Peyer's patch (tissue), 4 donors: ENCODE data around the gene SLC7A4. TPM values are rescaled to one million over a fixed set of nuclear protein-coding genes. Genes with fewer than 3 reads are reported as not detected.
"Not testable (repeated sequence)": the region's sequence is repeated elsewhere in the genome, so short reads cannot be mapped to it uniquely, and the experiment has no call there.

Source experiments
- DNase-seq, 3 donors: peaks; one replicate each; pipeline ENCODE4 v3.0.0-alpha.2; 2017 to 2019
- H3K27ac ChIP-seq, 4 donors: fragments of 200-600 bp; sonication (generic); one replicate each; pipeline ENCODE4 v1.5.1; 2016 to 2019
- H3K27me3 ChIP-seq, 2 donors: fragments of 200-600 bp; sonication (generic); one replicate each; pipeline ENCODE4 v1.5.1; 2019
- H3K36me3 ChIP-seq, 3 donors: fragments of 200-600 bp; sonication (generic); one replicate each; pipeline ENCODE4 v1.5.1; 2016 to 2019
- H3K4me1 ChIP-seq, 4 donors: fragments of 200-600 bp; sonication (generic); one replicate each; pipeline ENCODE4 v1.5.1; 2016 to 2019
- H3K4me3 ChIP-seq, 4 donors: fragments of 200-600 bp; sonication (generic); 1 replicate in 3 of 4; 2 replicates in 1 of 4; pipeline ENCODE4 v1.5.1; 2016 to 2019; ENCODE audit warnings: mild to moderate bottlenecking in 1 of 4
- H3K9me3 ChIP-seq, 4 donors: fragments of 200-600 bp; sonication (generic); one replicate each; pipeline ENCODE4 v1.5.1; 2016 to 2019; ENCODE audit warnings: mild to moderate bottlenecking in 1 of 4
- POLR2A ChIP-seq, 2 donors: fragments of 450-650 bp; IDR thresholded peaks; one replicate each; pipeline ENCODE4 v1.5.1; 2017; ENCODE audit warnings: antibody characterized with exemption in 2 of 2, mild to moderate bottlenecking in 2 of 2, moderate library complexity in 2 of 2
- total RNA-seq, 4 donors: library from RNA; depleted of rRNA; stranded (reverse); fragments of >200 nt; gene quantifications; one replicate each; pipeline ENCODE4 v1.1.0, GENCODE V29; 2016
- TF ChIP-seq, protein P1 (sequence below), 6 experiments: fragments of 450-650 bp in 4 of 6; fragments of 200-600 bp in 2 of 6; sonication (generic) in 1 of 6; IDR thresholded peaks; one replicate each; pipeline ENCODE4 v1.5.1; 2017 to 2019; ENCODE audit warnings: antibody characterized with exemption in 6 of 6, mild to moderate bottlenecking in 3 of 6, moderate library complexity in 1 of 6

The SLC7A4 gene
- total RNA-seq, 4 donors from 2014 or later, result 0.40 to 3.7 (median 2.2) TPM

DNA sequence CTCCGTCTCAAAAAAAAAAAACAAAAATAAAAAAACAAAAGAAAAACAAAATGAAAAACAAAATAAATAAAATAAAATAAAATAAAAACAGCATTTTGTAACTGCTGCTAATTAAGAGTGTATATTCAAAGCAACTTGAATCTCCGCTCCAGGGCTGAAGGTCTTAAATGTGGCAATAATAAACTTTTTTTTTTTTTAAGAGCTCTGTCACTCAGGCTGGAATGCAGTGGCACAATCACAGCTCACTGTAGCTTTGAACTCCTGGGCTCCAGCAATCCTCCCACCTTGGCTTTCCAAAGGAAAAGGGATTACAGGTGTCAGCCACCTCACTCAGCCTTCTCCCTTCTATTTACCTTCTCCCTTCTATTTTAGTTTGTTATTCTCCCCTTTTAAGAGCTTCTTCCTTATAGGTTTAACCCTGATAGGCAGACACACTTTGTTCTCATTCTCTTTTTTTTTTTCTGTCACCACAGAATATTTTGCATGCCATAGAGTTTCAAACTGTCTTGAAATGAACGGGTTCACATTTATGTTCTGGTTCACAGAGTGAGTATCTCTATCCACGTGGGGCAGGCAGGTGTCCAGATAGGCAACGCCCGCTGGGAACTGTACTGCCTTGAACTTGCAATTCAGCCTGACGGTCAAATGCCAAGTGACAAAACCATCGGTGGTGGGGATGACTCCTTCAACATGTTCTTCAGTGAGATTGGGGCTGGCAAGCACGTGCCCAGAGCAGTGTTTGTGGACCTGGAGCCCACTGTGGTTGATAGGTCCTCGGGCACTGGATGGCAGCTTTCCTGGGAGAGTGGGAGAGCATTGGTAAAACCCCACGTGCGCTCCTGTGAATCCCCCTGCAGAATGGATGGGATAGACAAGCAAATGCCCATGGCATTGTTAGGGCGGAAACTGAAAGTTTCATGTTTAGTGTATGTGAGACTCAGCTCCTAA lies 32.8 kb upstream of the SLC7A4 start:
- Histone ChIP-seq H3K27ac (no peak overlapping the region), H3K27me3 (no peaks in the 10 kb centered on the region), H3K4me1 (no peaks in the 10 kb centered on the region), H3K36me3 (no peaks in the 10 kb centered on the region), H3K9me3 (no peaks in the 10 kb centered on the region), H3K4me3 (no peak overlapping the region)
- DNase-seq, result no peak
- TF ChIP-seq, protein P1, sequence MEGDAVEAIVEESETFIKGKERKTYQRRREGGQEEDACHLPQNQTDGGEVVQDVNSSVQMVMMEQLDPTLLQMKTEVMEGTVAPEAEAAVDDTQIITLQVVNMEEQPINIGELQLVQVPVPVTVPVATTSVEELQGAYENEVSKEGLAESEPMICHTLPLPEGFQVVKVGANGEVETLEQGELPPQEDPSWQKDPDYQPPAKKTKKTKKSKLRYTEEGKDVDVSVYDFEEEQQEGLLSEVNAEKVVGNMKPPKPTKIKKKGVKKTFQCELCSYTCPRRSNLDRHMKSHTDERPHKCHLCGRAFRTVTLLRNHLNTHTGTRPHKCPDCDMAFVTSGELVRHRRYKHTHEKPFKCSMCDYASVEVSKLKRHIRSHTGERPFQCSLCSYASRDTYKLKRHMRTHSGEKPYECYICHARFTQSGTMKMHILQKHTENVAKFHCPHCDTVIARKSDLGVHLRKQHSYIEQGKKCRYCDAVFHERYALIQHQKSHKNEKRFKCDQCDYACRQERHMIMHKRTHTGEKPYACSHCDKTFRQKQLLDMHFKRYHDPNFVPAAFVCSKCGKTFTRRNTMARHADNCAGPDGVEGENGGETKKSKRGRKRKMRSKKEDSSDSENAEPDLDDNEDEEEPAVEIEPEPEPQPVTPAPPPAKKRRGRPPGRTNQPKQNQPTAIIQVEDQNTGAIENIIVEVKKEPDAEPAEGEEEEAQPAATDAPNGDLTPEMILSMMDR (IDR thresholded peaks at IDR 0.05), result no peak
- TF ChIP-seq POLR2A (IDR thresholded peaks at IDR 0.05), result no peak

DNA sequence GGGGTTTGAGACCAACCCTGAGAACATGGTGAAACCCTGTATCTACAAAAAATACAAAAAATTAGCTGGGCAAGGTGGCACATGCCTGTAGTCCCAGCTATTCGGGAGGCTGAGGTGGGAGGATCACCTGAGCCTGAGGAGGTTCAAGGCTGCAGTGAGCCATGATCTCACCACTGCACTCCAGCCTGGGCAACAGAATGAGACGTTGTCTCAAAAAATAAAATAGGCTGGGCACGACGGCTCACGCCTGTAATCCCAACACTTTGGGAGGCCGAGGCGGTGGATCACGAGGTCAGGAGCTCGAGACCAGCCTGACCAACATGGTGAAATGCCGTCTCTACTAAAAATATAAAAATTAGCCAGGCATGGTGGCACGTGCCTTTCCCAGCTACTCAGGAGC lies 32.1 kb upstream of the SLC7A4 start:
- DNase-seq, H3K27me3 ChIP-seq, H3K9me3 ChIP-seq, H3K4me1 ChIP-seq, H3K4me3 ChIP-seq, H3K36me3 ChIP-seq, H3K27ac ChIP-seq: not testable (repeated sequence)

DNA sequence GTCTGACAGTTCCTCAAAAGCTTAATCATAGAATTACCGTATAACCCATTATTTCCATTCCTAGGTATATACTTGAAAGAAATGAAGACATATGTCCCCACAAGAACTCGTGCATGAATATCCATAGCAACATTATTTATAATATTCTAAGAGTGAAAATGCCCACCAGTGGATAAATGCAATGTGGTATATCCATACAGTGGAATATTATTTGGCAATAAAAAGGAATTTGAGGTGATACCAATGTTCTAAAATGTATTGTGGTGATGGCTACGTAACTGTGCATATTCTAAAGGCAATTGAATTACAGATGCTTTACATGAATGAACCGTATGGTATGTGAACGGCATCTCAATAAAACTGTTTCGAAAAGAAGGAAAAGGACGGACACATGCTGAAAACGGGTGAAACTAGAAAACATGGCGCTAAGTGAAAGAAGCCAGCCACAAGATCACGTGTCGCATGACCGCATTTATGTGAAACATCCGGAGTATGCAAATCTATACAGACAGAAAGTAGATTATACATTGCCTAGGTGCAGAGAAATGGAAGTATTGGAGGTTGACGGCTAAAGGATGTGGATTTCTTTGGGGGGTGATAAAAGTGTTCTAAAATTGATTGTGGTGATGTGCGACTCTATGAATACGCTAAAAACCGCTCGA lies 29.4 kb upstream of the SLC7A4 start:
- H3K36me3 ChIP-seq, H3K9me3 ChIP-seq, DNase-seq, H3K27me3 ChIP-seq, H3K27ac ChIP-seq, H3K4me1 ChIP-seq, H3K4me3 ChIP-seq: not testable (repeated sequence)

DNA sequence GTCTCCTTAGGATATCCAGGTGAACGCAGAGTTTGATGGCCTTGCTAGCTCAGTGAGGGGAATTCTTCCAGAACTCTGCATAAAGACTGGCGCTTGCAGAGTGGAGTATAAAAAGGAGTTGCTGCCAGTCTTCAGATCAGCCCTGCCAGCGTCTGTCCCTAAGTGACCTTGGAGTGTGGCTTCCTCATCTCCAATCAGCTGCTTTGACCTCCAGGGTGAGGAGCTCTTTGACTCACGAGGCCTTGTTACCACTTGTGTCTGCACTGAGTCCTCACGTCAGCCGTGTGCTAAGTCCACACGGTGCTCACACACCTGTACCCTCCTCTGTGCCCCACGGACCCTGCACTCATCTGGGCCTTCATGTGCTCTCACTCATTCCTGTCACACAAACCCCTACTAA lies 28.0 kb upstream of the SLC7A4 start:
- not testable (repeated sequence) for H3K4me1 ChIP-seq, H3K9me3 ChIP-seq, H3K27ac ChIP-seq, H3K27me3 ChIP-seq, H3K4me3 ChIP-seq, DNase-seq, H3K36me3 ChIP-seq

DNA sequence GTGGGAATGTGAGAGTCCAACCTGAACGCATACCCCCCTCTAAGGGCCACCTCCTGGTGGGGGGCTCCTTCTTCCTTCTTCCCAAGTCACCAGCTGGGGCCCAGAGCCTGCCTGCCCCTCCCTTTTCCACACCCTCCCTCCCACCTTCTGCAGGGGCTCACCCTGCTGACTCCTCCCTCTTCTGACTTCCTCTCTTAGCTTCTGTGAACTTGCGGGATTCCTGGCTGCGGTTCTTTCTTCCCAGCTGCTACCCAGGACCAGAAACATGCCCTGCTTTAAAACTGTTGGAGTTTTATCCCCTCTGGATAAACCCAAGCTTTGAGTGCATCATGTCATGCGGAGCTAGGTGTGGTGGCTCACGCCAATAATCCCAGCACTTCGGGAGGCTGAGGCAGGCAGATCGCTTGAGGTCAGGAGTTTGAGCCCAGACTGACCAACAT lies 23.5 kb upstream of the SLC7A4 start:
- TF ChIP-seq, protein P1 (IDR thresholded peaks at IDR 0.05), result no peak
- TF ChIP-seq POLR2A (IDR thresholded peaks at IDR 0.05), result no peak
- DNase-seq, result no peak
- Histone ChIP-seq H3K27me3 (no peaks in the 10 kb centered on the region), H3K9me3 (no peaks in the 10 kb centered on the region), H3K36me3 (no peaks in the 10 kb centered on the region), H3K4me3 (no peak overlapping the region), H3K27ac (no peak overlapping the region), H3K4me1 (no peaks in the 10 kb centered on the region)

DNA sequence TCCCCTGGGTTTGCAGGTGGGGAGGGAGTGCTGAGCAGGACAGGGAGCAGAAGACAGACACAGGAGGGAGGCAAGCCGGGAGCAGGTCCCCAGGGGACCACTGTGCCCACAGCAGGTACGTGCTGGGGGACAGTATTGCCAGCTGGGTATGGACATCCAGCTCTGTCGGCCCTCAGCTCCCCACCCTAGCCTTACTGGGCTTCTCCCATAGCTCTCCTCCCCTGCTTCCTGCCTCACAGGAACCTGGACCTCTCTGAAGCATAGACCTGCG lies 23.1 kb upstream of the SLC7A4 start:
- H3K9me3 ChIP-seq, result no peaks in the 10 kb centered on the region
- no peaks in the 10 kb centered on the region for H3K27me3 ChIP-seq
- TF ChIP-seq, protein P1 (IDR thresholded peaks at IDR 0.05), result no peak
- no peak for TF ChIP-seq POLR2A (IDR thresholded peaks at IDR 0.05)
- no peaks in the 10 kb centered on the region for H3K4me1 ChIP-seq
- no peaks in the 10 kb centered on the region for H3K36me3 ChIP-seq
- DNase-seq, result no peak
- H3K4me3 ChIP-seq, result no peak overlapping the region
- no peak overlapping the region for H3K27ac ChIP-seq

DNA sequence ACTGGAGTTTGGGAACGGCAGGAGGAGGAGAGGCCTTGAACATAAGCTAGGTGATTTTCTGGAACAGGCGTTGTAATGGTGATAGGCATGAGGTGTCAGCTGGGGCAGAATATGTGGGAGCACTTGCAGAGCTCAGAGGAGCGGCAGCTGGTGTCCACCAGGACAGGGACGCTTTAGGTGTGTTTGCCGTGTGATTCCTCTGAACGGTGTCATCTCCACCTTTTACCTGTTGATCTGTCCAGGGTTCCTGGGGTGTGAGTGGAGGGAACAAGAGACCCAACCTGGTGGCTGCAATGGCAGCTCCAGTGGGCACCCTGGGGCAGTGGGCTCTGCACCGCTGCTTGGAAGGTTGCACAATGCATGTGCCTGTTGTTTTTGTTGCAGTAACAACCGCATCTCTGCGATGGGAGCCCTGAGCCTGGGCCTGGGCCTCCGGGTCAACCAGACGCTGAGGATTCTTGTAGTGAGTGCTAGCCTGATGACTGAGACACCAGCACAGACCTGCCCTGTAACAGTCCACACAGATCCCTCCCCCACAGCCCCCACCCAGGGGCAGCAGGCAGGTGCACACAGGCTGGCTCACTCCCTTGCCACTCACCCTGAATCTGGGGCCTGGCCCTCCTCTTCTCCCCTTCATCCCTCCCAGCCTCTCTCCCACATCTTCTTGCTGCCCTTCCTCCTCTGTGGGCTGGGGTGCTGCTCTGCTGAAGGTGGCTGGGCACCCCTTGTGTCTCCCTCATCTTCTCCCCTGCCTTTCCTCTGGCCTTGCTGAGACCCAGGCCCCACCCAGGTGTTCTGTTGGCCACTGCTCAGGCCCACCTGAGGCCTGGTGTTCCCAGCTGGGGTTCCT lies 22.6 kb upstream of the SLC7A4 start:
- Histone ChIP-seq H3K4me3 (no peak overlapping the region), H3K4me1 (no peaks in the 10 kb centered on the region), H3K36me3 (no peaks in the 10 kb centered on the region), H3K27ac (no peak overlapping the region), H3K27me3 (no peaks in the 10 kb centered on the region), H3K9me3 (no peaks in the 10 kb centered on the region)
- TF ChIP-seq, protein P1 (IDR thresholded peaks at IDR 0.05), result no peak
- no peak for TF ChIP-seq POLR2A (IDR thresholded peaks at IDR 0.05)
- DNase-seq, result no peak
